Colonic mucosa (tissue), 4 donors: ENCODE data around the gene C1orf35. TPM values are rescaled to one million over a fixed set of nuclear protein-coding genes. Genes with fewer than 3 reads are reported as not detected.

ENCODE experiments used
- DNase-seq: peaks from one replicate; pipeline ENCODE4 v3.0.0-alpha.2; 2020
- H3K27ac ChIP-seq: fragments of 200-600 bp; one replicate; pipeline ENCODE4 v1.8.0; 2021
- H3K27me3 ChIP-seq: fragments of 200-600 bp; one replicate; pipeline ENCODE4 v1.8.0; 2021
- H3K36me3 ChIP-seq: fragments of 200-600 bp; one replicate; pipeline ENCODE4 v1.8.0; 2021
- H3K4me1 ChIP-seq: fragments of 200-600 bp; one replicate; pipeline ENCODE4 v1.8.0; 2021; ENCODE audit warnings: mild to moderate bottlenecking
- H3K4me3 ChIP-seq: fragments of 200-600 bp; one replicate; pipeline ENCODE4 v1.8.0; 2021
- H3K9ac ChIP-seq, 2 donors: one replicate each; pipeline ENCODE4 v1.7.0; 2013; ENCODE audit warnings: control low read depth in 2 of 2, low read depth in 2 of 2, low read length in 2 of 2
- H3K9me3 ChIP-seq: fragments of 200-600 bp; one replicate; pipeline ENCODE4 v1.8.0; 2021
- intact Hi-C: fragments of 100-400 bp; cut with DNase I; formaldehyde crosslinking; loops from one replicate; pipeline ENCODE4 v1.14.1; 2022
- total RNA-seq, 2 donors: library from RNA; stranded (reverse); fragmentation: NEBNext Ultra II Directional in 1 of 2; extraction: Animal tissue kit (Norgen Biotek cat#: 25700) in 1 of 2; gene quantifications; one replicate each; pipeline ENCODE4 v1.2.1, GENCODE V29; 2021
- TF ChIP-seq, protein P1 (sequence below): fragments of 200-600 bp; IDR thresholded peaks from one replicate; pipeline ENCODE4 v1.8.0; 2022; ENCODE audit warnings: antibody characterized with exemption, mild to moderate bottlenecking
- donor health status: healthy.
- donor health status: DM: no; HTN: no; CAD: no.
- donor health status: DM: no; HTN: no; CAD: no.

Gene C1orf35
- total RNA-seq = 10 to 100 TPM; 14.9 to 26.4 TPM

- peak within 1 kb of the TSS; percentile 90 for H3K4me3 ChIP-seq
- peak within 1 kb of the TSS; percentile 96 for H3K27ac ChIP-seq
- H3K27me3 ChIP-seq = no peaks in the 10 kb centered on the region
- DNase-seq = peak; percentile 96
- H3K9me3 ChIP-seq = no peaks in the 10 kb centered on the region
- peaks cover 13% of the 10 kb centered on the region for H3K36me3 ChIP-seq
- intact Hi-C loops = no loop called here
- H3K9ac ChIP-seq = peak within 1 kb of the TSS; percentile 78 to 84
- peaks cover 14% of the 10 kb centered on the region for H3K4me1 ChIP-seq
- TF ChIP-seq, protein P1, sequence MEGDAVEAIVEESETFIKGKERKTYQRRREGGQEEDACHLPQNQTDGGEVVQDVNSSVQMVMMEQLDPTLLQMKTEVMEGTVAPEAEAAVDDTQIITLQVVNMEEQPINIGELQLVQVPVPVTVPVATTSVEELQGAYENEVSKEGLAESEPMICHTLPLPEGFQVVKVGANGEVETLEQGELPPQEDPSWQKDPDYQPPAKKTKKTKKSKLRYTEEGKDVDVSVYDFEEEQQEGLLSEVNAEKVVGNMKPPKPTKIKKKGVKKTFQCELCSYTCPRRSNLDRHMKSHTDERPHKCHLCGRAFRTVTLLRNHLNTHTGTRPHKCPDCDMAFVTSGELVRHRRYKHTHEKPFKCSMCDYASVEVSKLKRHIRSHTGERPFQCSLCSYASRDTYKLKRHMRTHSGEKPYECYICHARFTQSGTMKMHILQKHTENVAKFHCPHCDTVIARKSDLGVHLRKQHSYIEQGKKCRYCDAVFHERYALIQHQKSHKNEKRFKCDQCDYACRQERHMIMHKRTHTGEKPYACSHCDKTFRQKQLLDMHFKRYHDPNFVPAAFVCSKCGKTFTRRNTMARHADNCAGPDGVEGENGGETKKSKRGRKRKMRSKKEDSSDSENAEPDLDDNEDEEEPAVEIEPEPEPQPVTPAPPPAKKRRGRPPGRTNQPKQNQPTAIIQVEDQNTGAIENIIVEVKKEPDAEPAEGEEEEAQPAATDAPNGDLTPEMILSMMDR = no peak
Observed at GRCh38 chr1:228102791-228103620, at the start of gene C1orf35. Gene C1orf35, minus strand, starts transcription at chr1:228103325. Its CDS starts 98 bp downstream, at chr1:228103227.

- intact Hi-C loops = no loop called here
- Histone ChIP-seq H3K4me3 (no peak overlapping the region), H3K4me1 (no peaks in the 10 kb centered on the region), H3K9ac (no peak overlapping the region), H3K27ac (no peak overlapping the region), H3K27me3 (no peaks in the 10 kb centered on the region), H3K36me3 (no peaks in the 10 kb centered on the region), H3K9me3 (no peaks in the 10 kb centered on the region)
- no peak for DNase-seq
- TF ChIP-seq, protein P1 = no peak
Observed at GRCh38 chr1:228152918-228153258, 49.8 kb upstream of the C1orf35 start.

DNA sequence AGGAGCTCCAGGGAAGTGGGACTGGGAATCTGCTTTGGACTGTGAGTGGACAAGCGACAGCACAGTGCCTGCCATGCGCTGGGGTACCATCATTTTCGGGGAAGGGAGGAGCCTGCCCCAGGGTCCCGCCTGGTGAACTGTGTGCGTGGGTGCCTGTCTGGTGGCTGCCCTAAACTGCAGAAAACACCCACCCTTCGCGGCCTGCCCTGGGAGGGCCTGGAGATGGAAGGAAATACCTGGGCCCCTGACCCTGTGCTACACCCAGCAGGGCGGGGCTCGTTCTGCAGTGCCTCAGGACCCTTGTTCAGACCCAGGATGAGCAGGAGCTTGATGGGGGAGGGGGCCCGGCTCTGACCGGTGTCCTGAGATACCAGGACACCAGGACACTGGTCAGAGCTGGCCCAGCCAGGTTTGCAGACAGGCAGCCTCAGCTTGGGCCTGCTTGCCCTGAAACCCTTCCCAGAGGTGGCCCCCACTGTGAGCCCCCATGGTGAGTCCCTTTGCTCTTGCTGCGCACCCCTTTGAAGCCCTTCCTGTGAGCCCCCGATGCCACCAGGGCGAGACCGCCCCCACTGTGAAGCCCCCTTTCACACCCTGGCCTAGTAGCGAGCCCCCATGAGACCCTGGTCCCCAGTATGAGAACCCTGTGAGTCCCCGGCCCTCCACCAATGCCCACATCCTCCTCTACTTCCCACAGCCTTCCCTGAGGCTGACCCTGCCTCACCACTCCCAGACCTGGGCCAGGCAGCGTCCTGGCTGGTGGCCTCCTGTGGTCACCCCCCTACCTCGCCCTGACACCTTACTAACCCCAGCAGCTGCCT is 49.2 kb upstream of the C1orf35 start:
- Histone ChIP-seq H3K4me1 (no peaks in the 10 kb centered on the region), H3K27me3 (no peaks in the 10 kb centered on the region), H3K9ac (no peak overlapping the region), H3K27ac (no peak overlapping the region), H3K4me3 (no peak overlapping the region), H3K36me3 (no peaks in the 10 kb centered on the region), H3K9me3 (no peaks in the 10 kb centered on the region)
- TF ChIP-seq, protein P1 = no peak
- DNase-seq = no peak
- intact Hi-C loops = no loop called here

- TF ChIP-seq, protein P1 = no peak
- H3K27me3 ChIP-seq = no peaks in the 10 kb centered on the region
- peak overlapping the region in 1 of 2 donors; percentile 55 for H3K9ac ChIP-seq
- no peaks in the 10 kb centered on the region for H3K4me1 ChIP-seq
- no peaks in the 10 kb centered on the region for H3K9me3 ChIP-seq
- no peak overlapping the region for H3K27ac ChIP-seq
- DNase-seq = no peak
- H3K4me3 ChIP-seq = no peak overlapping the region
- H3K36me3 ChIP-seq = no peaks in the 10 kb centered on the region
- intact Hi-C loops = no loop called here
Observed at GRCh38 chr1:228151180-228151925, 48.2 kb upstream of the C1orf35 start.
